NCI-H526 treated with DMSO at 0.1 percent for 48 hours (cell line): ENCODE results near the gene HNRNPK.

Experiments
- DNase-seq: peaks from one replicate; lab custom pipeline; 2025; lab: John Stamatoyannopoulos, UW

HNRNPK gene

GRCh38 chr9:83933790-83934189 is 46.2 kb downstream of the HNRNPK start:
- DNase-seq, result no peak

- DNase-seq, result no peak
Observed at GRCh38 chr9:83932851-83933250, 47.2 kb downstream of the HNRNPK start.

GRCh38 chr9:83932011-83932410 is 48.0 kb downstream of the HNRNPK start:
- no peak for DNase-seq

GRCh38 chr9:83930881-83931280 is 49.1 kb downstream of the HNRNPK start:
- DNase-seq, result no peak

GRCh38 chr9:83927591-83927990 is 52.4 kb downstream of the HNRNPK start:
- DNase-seq, result no peak

GRCh38 chr9:83920927-83921707 is 58.9 kb downstream of the HNRNPK start, which contains the start of gene KIF27:
Gene KIF27 (minus strand): TSS chr9:83921432. CDS start chr9:83915591, 5,841 bp downstream.
- DNase-seq, result peak; percentile 76

GRCh38 chr9:83920469-83920926 is 59.5 kb downstream of the HNRNPK start:
- DNase-seq, result peak; percentile 20

GRCh38 chr9:83919111-83919510 is 60.9 kb downstream of the HNRNPK start:
- no peak for DNase-seq
